ENCODE data around the gene NEDD4L.

GRCh38 chr18:58379443-58379842 lies 335.4 kb downstream of the NEDD4L start:
- TF ChIP-seq CTCF (IDR thresholded peaks at IDR 0.05; ENCODE audit: insufficient read depth, low read depth, low read length) (no peak), EZH2 (IDR thresholded peaks at IDR 0.05; ENCODE audit: insufficient read depth, low read length) (no peak)
